Endothelial cell (in vitro differentiated cells): ENCODE results near the gene CYSLTR2. TPM values are rescaled to one million over a fixed set of nuclear protein-coding genes. Genes with fewer than 3 reads are reported as not detected.

Experiments used
- DNase-seq: peaks from one replicate; pipeline ENCODE4 v3.0.0; 2021; ENCODE audit warnings: low spot score
- H3K27ac Mint-ChIP-seq: one replicate; pipeline ENCODE4 v1.8.0; 2021; ENCODE audit warnings: mixed read lengths, inconsistent platforms; ENCODE audit not compliant: unreplicated experiment
- H3K27me3 Mint-ChIP-seq: one replicate; pipeline ENCODE4 v1.8.0; 2021; ENCODE audit warnings: mild to moderate bottlenecking, moderate library complexity, mixed read lengths, inconsistent platforms; ENCODE audit not compliant: unreplicated experiment
- H3K36me3 Mint-ChIP-seq: one replicate; pipeline ENCODE4 v1.8.0; 2021; ENCODE audit warnings: mild to moderate bottlenecking, low read depth, mixed read lengths, inconsistent platforms; ENCODE audit not compliant: unreplicated experiment
- H3K4me1 Mint-ChIP-seq: one replicate; pipeline ENCODE4 v1.8.0; 2021; ENCODE audit warnings: mild to moderate bottlenecking, mixed read lengths, inconsistent platforms; ENCODE audit not compliant: unreplicated experiment
- H3K4me3 Mint-ChIP-seq: one replicate; pipeline ENCODE4 v1.8.0; 2021; ENCODE audit warnings: mild to moderate bottlenecking, mixed read lengths, inconsistent platforms; ENCODE audit not compliant: unreplicated experiment
- H3K9me3 Mint-ChIP-seq: one replicate; pipeline ENCODE4 v1.8.0; 2021; ENCODE audit warnings: mixed read lengths, inconsistent platforms; ENCODE audit not compliant: unreplicated experiment
- CTCF ChIP-seq: fragments of 200-600 bp; sonication (generic); IDR thresholded peaks from one replicate; pipeline ENCODE4 v1.5.0; 2021; ENCODE audit warnings: antibody characterized with exemption; ENCODE audit not compliant: unreplicated experiment
- total RNA-seq: library from RNA; stranded (reverse); fragmentation: NEBNext Ultra II Directional; extraction: Animal tissue kit (Norgen Biotek cat#: 25700); gene quantifications from one replicate; pipeline ENCODE4 v1.2.1, GENCODE V29; 2021; ENCODE audit not compliant: unreplicated experiment

The CYSLTR2 gene
- total RNA-seq, 1 donor from 2014 or later, result not detected

- no peak for DNase-seq
- Mint-ChIP-seq H3K27me3 (peaks cover 3% of the 10 kb centered on the region), H3K4me1 (peaks cover 5% of the 10 kb centered on the region), H3K9me3 (no peaks in the 10 kb centered on the region), H3K27ac (no peak overlapping the region), H3K36me3 (no peaks in the 10 kb centered on the region), H3K4me3 (no peak overlapping the region)
- TF ChIP-seq CTCF, result no peak
Observed at GRCh38 chr13:48655291-48655690, 1.6 kb downstream of the CYSLTR2 start.

GRCh38 chr13:48656608-48657007 lies 2.9 kb downstream of the CYSLTR2 start:
- H3K9me3 Mint-ChIP-seq, result no peaks in the 10 kb centered on the region
- H3K27me3 Mint-ChIP-seq, result peaks cover 3% of the 10 kb centered on the region
- no peak for TF ChIP-seq CTCF
- H3K4me3 Mint-ChIP-seq, result no peak overlapping the region
- peaks cover 5% of the 10 kb centered on the region for H3K4me1 Mint-ChIP-seq
- no peak for DNase-seq
- no peak overlapping the region for H3K27ac Mint-ChIP-seq
- H3K36me3 Mint-ChIP-seq, result no peaks in the 10 kb centered on the region

GRCh38 chr13:48660361-48661076 lies 6.8 kb downstream of the CYSLTR2 start:
- no peak for DNase-seq
- Mint-ChIP-seq H3K4me1 (no peaks in the 10 kb centered on the region), H3K27ac (no peak overlapping the region), H3K27me3 (peaks cover 3% of the 10 kb centered on the region), H3K9me3 (no peaks in the 10 kb centered on the region), H3K4me3 (no peak overlapping the region), H3K36me3 (no peaks in the 10 kb centered on the region)
- no peak for TF ChIP-seq CTCF

GRCh38 chr13:48661107-48661506 lies 7.4 kb downstream of the CYSLTR2 start:
- Mint-ChIP-seq H3K4me3 (no peak overlapping the region), H3K27ac (no peak overlapping the region), H3K4me1 (no peaks in the 10 kb centered on the region), H3K9me3 (no peaks in the 10 kb centered on the region), H3K36me3 (no peaks in the 10 kb centered on the region), H3K27me3 (peaks cover 3% of the 10 kb centered on the region)
- TF ChIP-seq CTCF, result no peak
- DNase-seq, result no peak

- Mint-ChIP-seq H3K27me3 (peaks cover 4% of the 10 kb centered on the region), H3K4me1 (no peaks in the 10 kb centered on the region), H3K4me3 (no peak overlapping the region), H3K9me3 (no peaks in the 10 kb centered on the region), H3K36me3 (no peaks in the 10 kb centered on the region), H3K27ac (no peak overlapping the region)
- no peak for DNase-seq
- TF ChIP-seq CTCF, result no peak
Observed at GRCh38 chr13:48662226-48662625, 8.5 kb downstream of the CYSLTR2 start.
